ENCODE results near the gene CLCN5. TPM values are rescaled to one million over a fixed set of nuclear protein-coding genes. Genes with fewer than 3 reads are reported as not detected.

CLCN5 gene
- total RNA-seq, 6 donors from 2014 or later, result 4.2 to 14.4 (median 10.2) TPM

- Histone ChIP-seq H3K27me3 (no peaks in the 10 kb centered on the region), H3K36me3 (no peaks in the 10 kb centered on the region), H3K4me1 (no peaks in the 10 kb centered on the region), H3K9me3 (no peaks in the 10 kb centered on the region), H3K27ac (no peak overlapping the region), H3K4me3 (no peak overlapping the region)
- no peak for TF ChIP-seq POLR2A (IDR thresholded peaks at IDR 0.05)
- TF ChIP-seq CTCF (IDR thresholded peaks at IDR 0.05), result peak in 3 of 6 experiments; percentile 7 to 33 (median 23)
- DNase-seq (no peak), ATAC-seq (ENCODE audit: low FRiP score in 2 of 2) (no peak)
- WGBS, 2 donors, result 31 to 41% methylated on average over 3 of the region's 3 CpGs
These were observed 177.8 kb downstream of the CLCN5 start for GRCh38 chrX:50100188-50100587.

GRCh38 chrX:50103176-50103575 lies 180.8 kb downstream of the CLCN5 start:
- ATAC-seq (ENCODE audit: low FRiP score in 2 of 2), result no peak

DNA sequence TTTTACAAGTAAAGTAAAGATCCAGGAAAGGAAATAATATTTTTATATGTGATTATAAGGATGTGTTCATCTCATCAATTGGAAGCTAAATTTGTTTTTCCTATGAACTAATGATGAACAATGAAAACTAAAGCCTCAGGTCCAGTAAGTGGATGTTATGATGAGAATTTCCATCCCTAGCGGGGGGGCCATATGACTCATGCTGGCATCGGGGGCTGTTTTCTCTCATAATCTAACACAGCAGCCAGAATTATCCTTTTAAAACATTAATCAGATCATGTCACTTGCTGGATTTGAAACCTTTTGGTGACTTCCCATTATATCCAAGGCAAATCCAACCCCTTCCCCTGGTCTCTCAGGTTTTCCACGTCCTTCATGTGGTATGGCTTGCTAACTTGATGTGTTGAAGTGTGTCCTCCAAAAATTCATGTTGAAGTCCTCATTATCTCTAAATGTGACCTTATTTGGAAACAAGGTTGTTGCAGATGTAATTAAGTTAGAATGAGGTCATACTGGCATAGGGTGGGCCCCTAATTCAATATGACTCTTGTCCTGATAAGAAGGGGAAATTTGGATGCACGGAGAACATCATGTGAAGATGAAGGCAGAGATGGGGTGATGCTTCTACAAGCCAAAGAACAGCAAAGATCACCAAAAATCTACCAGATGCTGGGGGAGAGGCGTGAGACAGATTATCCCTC lies 181.6 kb downstream of the CLCN5 start:
- ATAC-seq (ENCODE audit: low FRiP score in 2 of 2) (no peak), DNase-seq (no peak)
- no peak for TF ChIP-seq POLR2A (IDR thresholded peaks at IDR 0.05)
- TF ChIP-seq CTCF (IDR thresholded peaks at IDR 0.05), result no peak
- no peak for TF ChIP-seq POLR2AphosphoS5 (IDR thresholded peaks at IDR 0.05)
- TF ChIP-seq EP300 (IDR thresholded peaks at IDR 0.05), result no peak
- WGBS, 2 donors, result 64 to 70% methylated on average over 4 to 5 of the region's 5 CpGs
- no peak overlapping the region for H3K27ac ChIP-seq
- no peaks in the 10 kb centered on the region for H3K4me1 ChIP-seq
- no peaks in the 10 kb centered on the region for H3K27me3 ChIP-seq
- H3K36me3 ChIP-seq, result no peaks in the 10 kb centered on the region
- H3K9me3 ChIP-seq, result no peaks in the 10 kb centered on the region
- no peak overlapping the region for H3K4me3 ChIP-seq

More at GRCh38 chrX:50103176-50103575, 180.8 kb downstream of the CLCN5 start:
- H3K36me3 ChIP-seq, result no peaks in the 10 kb centered on the region
- 73 to 89% methylated on average over 1 of the region's 1 CpG for WGBS, 2 donors
- H3K9me3 ChIP-seq, result no peaks in the 10 kb centered on the region
- no peaks in the 10 kb centered on the region for H3K4me1 ChIP-seq
- H3K27me3 ChIP-seq, result no peaks in the 10 kb centered on the region
- no peak for DNase-seq
- TF ChIP-seq CTCF (IDR thresholded peaks at IDR 0.05) (no peak), POLR2AphosphoS5 (IDR thresholded peaks at IDR 0.05) (no peak), EP300 (IDR thresholded peaks at IDR 0.05) (no peak), POLR2A (IDR thresholded peaks at IDR 0.05) (no peak)
- no peak overlapping the region for H3K27ac ChIP-seq
- H3K4me3 ChIP-seq, result no peak overlapping the region

- WGBS, 2 donors, result 77 to 80% methylated on average over 6 of the region's 6 CpGs
- Histone ChIP-seq H3K4me3 (no peak overlapping the region), H3K4me1 (no peaks in the 10 kb centered on the region), H3K27me3 (no peaks in the 10 kb centered on the region), H3K27ac (no peak overlapping the region), H3K9me3 (no peaks in the 10 kb centered on the region), H3K36me3 (no peaks in the 10 kb centered on the region)
- ATAC-seq (ENCODE audit: low FRiP score in 2 of 2), result no peak
- no peak for DNase-seq
- TF ChIP-seq EP300 (IDR thresholded peaks at IDR 0.05), result no peak
- no peak for TF ChIP-seq POLR2AphosphoS5 (IDR thresholded peaks at IDR 0.05)
- TF ChIP-seq CTCF (IDR thresholded peaks at IDR 0.05), result no peak
- no peak for TF ChIP-seq POLR2A (IDR thresholded peaks at IDR 0.05)
These were observed 183.8 kb downstream of the CLCN5 start for GRCh38 chrX:50106051-50106675.

DNA sequence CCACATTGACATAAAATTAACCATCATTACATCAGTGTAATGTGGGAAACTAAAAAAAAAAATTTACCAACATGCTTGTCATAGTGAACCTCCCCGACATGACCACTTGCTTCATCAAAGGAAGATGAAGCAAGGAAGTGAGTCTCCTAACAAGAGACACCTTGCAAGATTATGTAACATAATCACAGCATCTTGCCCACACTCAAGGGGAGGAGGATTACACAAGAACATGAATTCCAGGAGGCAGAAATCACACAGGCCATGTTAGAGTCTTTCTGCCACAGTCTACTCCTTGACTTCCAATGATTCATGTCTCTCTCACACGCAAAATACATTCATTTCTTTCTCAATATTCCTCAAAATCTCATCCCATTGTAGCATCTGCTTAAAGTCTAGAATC lies 185.1 kb downstream of the CLCN5 start:
- H3K4me3 ChIP-seq, result no peak overlapping the region
- no peak for ATAC-seq (ENCODE audit: low FRiP score in 2 of 2)
- TF ChIP-seq EP300 (IDR thresholded peaks at IDR 0.05), result no peak
- no peak for TF ChIP-seq POLR2AphosphoS5 (IDR thresholded peaks at IDR 0.05)
- TF ChIP-seq POLR2A (IDR thresholded peaks at IDR 0.05), result no peak
- TF ChIP-seq CTCF (IDR thresholded peaks at IDR 0.05), result no peak

More for the DNA sequence above, 185.1 kb downstream of the CLCN5 start:
- Histone ChIP-seq H3K27me3 (no peaks in the 10 kb centered on the region), H3K9me3 (no peaks in the 10 kb centered on the region), H3K36me3 (no peaks in the 10 kb centered on the region), H3K27ac (no peak overlapping the region), H3K4me1 (no peaks in the 10 kb centered on the region)
- no peak for DNase-seq
- WGBS, 2 donors, result 63 to 82% methylated on average over 2 of the region's 2 CpGs
